ENCODE results near the gene SET.

SET gene

DNA sequence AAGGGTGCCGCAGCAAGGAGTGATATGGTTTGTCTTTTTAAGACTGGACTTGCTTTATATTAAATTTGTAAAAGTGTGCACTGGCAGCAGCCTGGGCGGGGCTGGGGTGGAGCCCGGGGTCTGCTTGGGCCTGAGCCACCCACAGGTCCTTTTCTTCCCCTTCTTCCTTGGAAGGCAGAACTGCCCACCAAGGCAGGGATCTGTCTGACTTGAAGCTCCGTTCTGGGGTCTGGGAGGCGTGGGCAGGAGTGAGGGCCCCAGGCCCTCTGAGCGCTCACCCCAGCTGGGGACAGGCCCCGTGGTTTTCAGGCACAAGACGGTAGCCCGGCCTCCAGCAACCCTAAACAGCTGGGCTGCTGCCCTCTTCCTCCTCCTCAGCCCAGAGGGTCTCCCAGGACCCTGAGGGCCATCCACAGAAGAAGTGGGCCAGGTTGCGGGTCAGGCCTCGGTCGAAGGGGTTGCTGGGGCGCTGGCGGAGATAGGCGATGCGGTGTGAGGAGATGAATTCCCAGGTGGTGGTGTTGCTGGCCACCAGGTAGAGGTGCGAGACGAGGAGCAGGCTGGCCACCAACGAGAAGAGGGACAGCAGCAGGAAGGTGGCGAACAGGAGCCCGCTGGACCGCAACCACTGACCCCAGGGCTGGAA is 31.9 kb downstream of the SET start:
- no peak for DNase-seq (ENCODE audit: low read depth)
- H3K4me3 ChIP-seq (ENCODE audit: control insufficient read depth, low read depth, low read length), result no peak overlapping the region
- TF ChIP-seq, protein P1, sequence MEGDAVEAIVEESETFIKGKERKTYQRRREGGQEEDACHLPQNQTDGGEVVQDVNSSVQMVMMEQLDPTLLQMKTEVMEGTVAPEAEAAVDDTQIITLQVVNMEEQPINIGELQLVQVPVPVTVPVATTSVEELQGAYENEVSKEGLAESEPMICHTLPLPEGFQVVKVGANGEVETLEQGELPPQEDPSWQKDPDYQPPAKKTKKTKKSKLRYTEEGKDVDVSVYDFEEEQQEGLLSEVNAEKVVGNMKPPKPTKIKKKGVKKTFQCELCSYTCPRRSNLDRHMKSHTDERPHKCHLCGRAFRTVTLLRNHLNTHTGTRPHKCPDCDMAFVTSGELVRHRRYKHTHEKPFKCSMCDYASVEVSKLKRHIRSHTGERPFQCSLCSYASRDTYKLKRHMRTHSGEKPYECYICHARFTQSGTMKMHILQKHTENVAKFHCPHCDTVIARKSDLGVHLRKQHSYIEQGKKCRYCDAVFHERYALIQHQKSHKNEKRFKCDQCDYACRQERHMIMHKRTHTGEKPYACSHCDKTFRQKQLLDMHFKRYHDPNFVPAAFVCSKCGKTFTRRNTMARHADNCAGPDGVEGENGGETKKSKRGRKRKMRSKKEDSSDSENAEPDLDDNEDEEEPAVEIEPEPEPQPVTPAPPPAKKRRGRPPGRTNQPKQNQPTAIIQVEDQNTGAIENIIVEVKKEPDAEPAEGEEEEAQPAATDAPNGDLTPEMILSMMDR (conservative IDR thresholded peaks at IDR 0.05; ENCODE audit: control insufficient read depth, insufficient read depth, low read depth, low read length), result no peak

DNA sequence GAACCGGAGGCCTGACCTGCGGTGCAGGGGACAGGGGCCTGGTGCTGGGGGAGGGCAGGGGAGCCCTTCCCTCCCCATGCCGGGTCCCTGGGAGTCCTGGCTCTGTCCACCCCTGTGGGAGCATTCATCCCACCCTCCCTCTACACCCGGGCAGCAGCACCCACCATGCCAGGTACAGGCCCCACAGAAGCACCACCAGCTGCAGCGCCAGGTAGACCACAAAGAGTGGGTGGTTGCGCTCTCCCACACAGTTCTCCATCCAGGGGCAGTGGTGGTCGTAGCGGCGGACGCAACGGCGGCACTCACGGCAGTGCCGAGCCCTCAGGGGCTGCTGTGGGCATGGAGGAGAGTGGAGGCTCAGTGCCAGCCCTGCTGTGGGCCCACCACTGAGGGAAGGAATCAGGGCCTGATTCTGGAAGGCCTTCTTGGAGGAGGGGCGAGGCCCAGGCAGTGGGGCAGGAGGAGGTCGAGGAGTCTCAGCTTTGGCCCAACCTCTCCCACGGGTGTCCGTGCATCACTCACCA is 32.5 kb downstream of the SET start:
- no peak overlapping the region for H3K4me3 ChIP-seq (ENCODE audit: control insufficient read depth, low read depth, low read length)
- TF ChIP-seq, protein P1 (conservative IDR thresholded peaks at IDR 0.05; ENCODE audit: control insufficient read depth, insufficient read depth, low read depth, low read length), result no peak
- no peak for DNase-seq (ENCODE audit: low read depth)

DNA sequence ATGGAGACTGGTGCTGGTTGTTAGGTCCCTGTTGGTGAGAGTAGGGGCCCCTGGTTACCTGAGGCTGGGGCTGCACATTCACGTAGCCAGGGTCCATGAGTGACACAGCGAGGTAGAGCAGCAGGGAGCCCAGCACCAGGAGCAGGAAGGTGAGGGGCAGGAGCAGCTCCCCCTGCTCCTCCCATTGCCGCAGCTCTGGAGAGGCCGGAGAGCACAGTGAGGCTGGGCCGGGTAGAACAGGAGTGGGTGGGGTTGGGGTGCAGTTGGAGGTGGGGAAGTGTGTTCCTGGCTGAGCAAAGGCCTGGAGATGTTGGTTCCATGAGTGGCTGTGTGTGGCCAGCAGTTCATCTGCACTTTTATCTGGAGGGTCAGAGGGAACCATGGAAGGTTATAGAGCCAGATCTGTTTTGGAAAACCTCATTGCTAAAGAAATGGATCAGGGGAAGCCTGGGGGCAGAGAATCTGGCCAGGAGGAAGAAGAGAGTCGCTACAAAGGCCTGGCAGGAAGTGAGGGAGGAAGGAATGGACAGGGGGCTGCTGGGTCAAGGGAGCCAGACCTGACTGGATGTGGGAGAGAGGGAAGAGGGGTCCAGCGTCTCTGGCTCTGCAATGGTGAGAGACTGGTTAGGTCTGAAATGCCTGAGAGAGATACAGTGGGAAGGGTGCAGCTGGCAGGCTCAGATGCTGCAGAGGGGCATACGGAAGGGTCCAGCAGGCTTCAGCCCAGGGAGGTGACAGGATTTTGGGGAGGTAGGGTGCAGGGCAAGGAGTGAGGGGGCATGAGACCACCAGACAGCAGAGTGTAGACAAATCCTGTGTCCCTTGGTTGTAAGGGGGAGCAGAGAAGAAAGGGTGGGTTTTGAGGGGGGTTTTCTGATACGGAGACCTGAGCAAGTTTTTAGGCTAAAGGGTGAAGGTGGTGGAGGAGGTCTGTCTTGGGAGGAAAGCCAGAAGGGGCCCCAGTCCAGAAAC is 33.6 kb downstream of the SET start:
- H3K4me3 ChIP-seq (ENCODE audit: control insufficient read depth, low read depth, low read length), result no peak overlapping the region
- no peak for DNase-seq (ENCODE audit: low read depth)
- TF ChIP-seq, protein P1 (conservative IDR thresholded peaks at IDR 0.05; ENCODE audit: control insufficient read depth, insufficient read depth, low read depth, low read length), result no peak

DNA sequence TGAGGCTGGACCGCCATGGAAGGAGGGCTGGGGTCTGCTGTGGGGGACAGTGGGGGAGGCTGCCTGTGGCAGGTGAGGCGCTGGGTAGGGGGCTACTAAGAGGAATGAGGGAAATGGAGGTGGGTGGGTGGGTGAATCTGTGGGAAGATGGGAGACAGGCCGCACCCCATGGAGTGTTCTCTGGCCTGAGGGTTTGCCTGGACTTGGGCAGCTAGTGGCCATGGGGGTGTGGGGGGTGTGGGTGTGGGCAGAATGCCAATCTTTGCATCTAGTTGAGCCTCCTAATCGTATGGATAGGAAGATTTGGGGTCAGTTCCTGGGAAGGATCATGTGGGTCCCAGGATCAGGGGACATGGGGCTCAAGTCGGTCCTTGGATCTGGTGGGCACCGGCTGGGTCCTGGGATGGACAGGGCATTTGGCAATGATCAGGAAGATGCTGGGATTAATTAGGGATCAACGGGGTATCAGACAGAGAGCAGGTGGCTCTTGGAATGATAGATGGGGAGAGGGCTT is 34.4 kb downstream of the SET start:
- TF ChIP-seq, protein P1 (conservative IDR thresholded peaks at IDR 0.05; ENCODE audit: control insufficient read depth, insufficient read depth, low read depth, low read length), result no peak
- DNase-seq (ENCODE audit: low read depth), result no peak
- peak overlapping the region; percentile 70 for H3K4me3 ChIP-seq (ENCODE audit: control insufficient read depth, low read depth, low read length)

DNA sequence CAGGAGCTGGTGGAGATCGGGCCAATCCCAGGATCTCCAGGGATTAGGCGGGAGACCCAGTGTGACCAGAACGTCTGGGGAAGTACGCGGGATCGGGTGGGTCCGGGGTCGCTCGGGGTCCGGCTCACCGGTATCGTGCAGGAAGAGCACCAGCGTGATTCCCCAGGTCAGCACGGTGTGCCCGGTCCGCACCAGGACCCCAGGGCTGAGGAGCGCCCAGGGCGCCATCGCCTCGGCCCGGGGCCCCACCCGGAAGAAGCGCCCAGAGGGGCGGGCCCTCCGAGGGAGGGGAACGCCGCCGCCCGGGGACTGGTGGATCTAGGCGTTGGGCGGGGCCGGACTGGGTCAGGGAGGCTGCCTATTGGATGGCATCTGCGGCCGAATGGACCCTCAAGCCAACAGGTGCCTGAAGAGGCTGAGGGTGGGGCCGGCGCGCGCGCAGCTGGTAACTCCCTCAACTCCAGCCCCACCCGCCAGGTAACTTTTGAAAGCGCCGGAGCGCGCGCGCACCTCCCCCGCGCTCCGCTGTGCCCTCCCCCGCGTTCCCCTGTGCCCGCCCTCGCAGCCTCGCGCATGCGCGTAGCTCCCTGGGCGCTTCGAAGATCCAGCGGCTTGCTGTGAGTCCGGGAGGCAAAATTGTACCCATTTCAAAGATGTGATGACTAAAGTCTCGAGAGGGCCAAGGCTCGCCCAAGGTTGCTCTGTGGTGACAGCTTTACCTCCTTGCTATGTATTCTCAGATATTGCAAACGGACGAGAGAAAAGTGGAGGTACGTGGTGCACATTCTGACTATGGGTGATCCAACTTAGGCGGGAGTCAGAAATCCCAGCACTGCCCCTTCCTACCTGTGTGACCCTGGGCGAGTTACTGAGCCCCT is 35.1 kb downstream of the SET start, which contains the start of gene ZDHHC12:
Gene ZDHHC12, minus strand, starts transcription at position 262 of the 878 bp plus-strand sequence. Its CDS starts 34 bp downstream, at position 228.
- DNase-seq (ENCODE audit: low read depth), result peak; percentile 87

More for the DNA sequence above, 35.1 kb downstream of the SET start, which contains the start of gene ZDHHC12:
- H3K4me3 ChIP-seq (ENCODE audit: control insufficient read depth, low read depth, low read length), result peak within 1 kb of the TSS; percentile 70
- TF ChIP-seq, protein P1 (conservative IDR thresholded peaks at IDR 0.05; ENCODE audit: control insufficient read depth, insufficient read depth, low read depth, low read length), result no peak
